ENCODE results near the gene DLGAP1.

- no peak for TF ChIP-seq YY1 (IDR thresholded peaks at IDR 0.05; ENCODE audit: insufficient read depth, insufficient read length)
- no peak for TF ChIP-seq ZNF274 (IDR thresholded peaks at IDR 0.05; ENCODE audit: low read depth, low read length)
- TF ChIP-seq SUZ12 (IDR thresholded peaks at IDR 0.05; ENCODE audit: extremely low read depth, insufficient read depth, insufficient read length), result no peak
Measured at GRCh38 chr18:3491981-3492555, 963.0 kb downstream of the DLGAP1 start.
